HT1080 (cell line): ENCODE measurements around the gene ABCC5. TPM values are rescaled to one million over a fixed set of nuclear protein-coding genes. Genes with fewer than 3 reads are reported as not detected.

Source experiments
- DNase-seq: peaks from one replicate; pipeline ENCODE4 v3.0.0-alpha.2; 2015; ENCODE audit warnings: low read depth
- total RNA-seq: library from RNA; depleted of rRNA; stranded (reverse); fragments of >200 nt; shearing (Covaris generic); gene quantifications from 2 replicates; pipeline ENCODE4 v1.2.3, GENCODE V29; 2014

ABCC5 gene
- total RNA-seq, 1 experiment from 2014 or later: 18.2 TPM

GRCh38 chr3:183927059-183927458, 90.6 kb downstream of the ABCC5 start:
- no peak for DNase-seq

- peak; percentile 32 for DNase-seq
These were observed 92.7 kb downstream of the ABCC5 start for GRCh38 chr3:183924956-183925355.

GRCh38 chr3:183924543-183924942, 93.1 kb downstream of the ABCC5 start:
- no peak for DNase-seq

- DNase-seq: no peak
These were observed 95.3 kb downstream of the ABCC5 start for GRCh38 chr3:183922421-183922820.

- no peak for DNase-seq
These were observed 96.6 kb downstream of the ABCC5 start for GRCh38 chr3:183921096-183921495.

GRCh38 chr3:183920416-183920815, 97.3 kb downstream of the ABCC5 start:
- DNase-seq: no peak

GRCh38 chr3:183918178-183918577, 99.5 kb downstream of the ABCC5 start:
- no peak for DNase-seq

GRCh38 chr3:183917776-183918175, 99.9 kb downstream of the ABCC5 start:
- no peak for DNase-seq

GRCh38 chr3:183914856-183915255, 102.8 kb downstream of the ABCC5 start:
- DNase-seq: no peak

GRCh38 chr3:183913580-183913920, 104.1 kb downstream of the ABCC5 start:
- DNase-seq: no peak

GRCh38 chr3:183912895-183913579, 104.6 kb downstream of the ABCC5 start:
- DNase-seq: no peak

- no peak for DNase-seq
These were observed 105.7 kb downstream of the ABCC5 start for GRCh38 chr3:183911763-183912506.

- DNase-seq: no peak
These were observed 106.6 kb downstream of the ABCC5 start for GRCh38 chr3:183911087-183911486.

- no peak for DNase-seq
These were observed 108.6 kb downstream of the ABCC5 start for GRCh38 chr3:183909030-183909600.

GRCh38 chr3:183907911-183908331, 109.8 kb downstream of the ABCC5 start:
- DNase-seq: no peak

- no peak for DNase-seq
These were observed 110.5 kb downstream of the ABCC5 start for GRCh38 chr3:183907176-183907575.

- DNase-seq: no peak
These were observed 111.3 kb downstream of the ABCC5 start for GRCh38 chr3:183906234-183906921.

GRCh38 chr3:183904833-183905780, 112.6 kb downstream of the ABCC5 start:
- DNase-seq: no peak

GRCh38 chr3:183898028-183898431, 119.7 kb downstream of the ABCC5 start:
- no peak for DNase-seq

GRCh38 chr3:183897606-183898005, 120.1 kb downstream of the ABCC5 start:
- DNase-seq: no peak

GRCh38 chr3:183896610-183897009, 121.1 kb downstream of the ABCC5 start:
- DNase-seq: no peak
